Epithelial cell of proximal tubule (primary cell): Measurements from ENCODE around the gene SMOC2. TPM values are rescaled to one million over a fixed set of nuclear protein-coding genes. Genes with fewer than 3 reads are reported as not detected.

ENCODE experiments used
- DNase-seq: peaks from one replicate; pipeline ENCODE4 v3.0.0-alpha.2; 2011; ENCODE audit warnings: low read depth
- H3K4me3 ChIP-seq: 2 replicates; pipeline ENCODE4 v1.5.1; 2011; ENCODE audit warnings: low read depth, mild to moderate bottlenecking, low read length
- CTCF ChIP-seq: conservative IDR thresholded peaks from 2 replicates; pipeline ENCODE4 v1.5.1; 2012; ENCODE audit warnings: low read depth, mild to moderate bottlenecking, low read length
- total RNA-seq: library from RNA; depleted of rRNA; stranded (reverse); fragments of >200 nt; gene quantifications from 2 replicates; pipeline ENCODE4 v1.2.3, GENCODE V29; 2015

Gene SMOC2
- total RNA-seq, 1 donor from 2014 or later = 0.35 TPM

- no peak overlapping the region for H3K4me3 ChIP-seq
- DNase-seq = no peak
- TF ChIP-seq CTCF = no peak
Observed at GRCh38 chr6:168706471-168707177, 265.6 kb downstream of the SMOC2 start.

- no peak for TF ChIP-seq CTCF
- no peak for DNase-seq
- no peak overlapping the region for H3K4me3 ChIP-seq
Observed at GRCh38 chr6:168708526-168708925, 267.5 kb downstream of the SMOC2 start.

GRCh38 chr6:168708984-168709383 is 268.0 kb downstream of the SMOC2 start:
- no peak overlapping the region for H3K4me3 ChIP-seq
- no peak for DNase-seq
- no peak for TF ChIP-seq CTCF

GRCh38 chr6:168709390-168709789 is 268.4 kb downstream of the SMOC2 start:
- TF ChIP-seq CTCF = no peak
- no peak for DNase-seq
- H3K4me3 ChIP-seq = no peak overlapping the region

- no peak for TF ChIP-seq CTCF
- no peak overlapping the region for H3K4me3 ChIP-seq
- no peak for DNase-seq
Observed at GRCh38 chr6:168709991-168710390, 269.0 kb downstream of the SMOC2 start.

GRCh38 chr6:168711049-168711640 is 270.2 kb downstream of the SMOC2 start:
- no peak overlapping the region for H3K4me3 ChIP-seq
- TF ChIP-seq CTCF = peak; percentile 53
- no peak for DNase-seq
